ENCODE measurements around the gene LHX8. TPM values are rescaled to one million over a fixed set of nuclear protein-coding genes. Genes with fewer than 3 reads are reported as not detected.

LHX8 gene
- total RNA-seq, 1 experiment from 2014 or later: 0.37 TPM

- H3K27ac Mint-ChIP-seq: no peak overlapping the region
- TF ChIP-seq MXD4 (CRISPR knock-in tag; IDR thresholded peaks at IDR 0.05; ENCODE audit: borderline replicate concordance): no peak
- 0 out of 2 replicates have a peak, but pooled peaks have one; percentile 9 for TF ChIP-seq SP1 (CRISPR knock-in tag; conservative IDR thresholded peaks at IDR 0.05)
- ChIA-PET CTCF (interaction anchor here (1.0 to 2.6 kb wide), 6 partner anchors 25 to 358 kb away, joined by 4 to 10 read pairs (median 7); no protein-coding TSS in a partner anchor), POLR2A (no interaction called here)
- H3K36me3 Mint-ChIP-seq: no peaks in the 10 kb centered on the region
- H3K27me3 Mint-ChIP-seq (ENCODE audit: low read depth): peaks cover 94% of the 10 kb centered on the region
- peaks cover 75% of the 10 kb centered on the region for H3K4me1 Mint-ChIP-seq
- ATAC-seq (peak; percentile 12), DNase-seq (ENCODE audit: low spot score) (peak; percentile 52)
- H3K4me3 Mint-ChIP-seq: peak overlapping the region; percentile 95
- H3K9me3 Mint-ChIP-seq: no peaks in the 10 kb centered on the region
Observed at GRCh38 chr1:75129983-75130789, 4.0 kb upstream of the LHX8 start.

- peak; percentile 59 for DNase-seq (ENCODE audit: low spot score)
- Mint-ChIP-seq H3K4me1 (peaks cover 78% of the 10 kb centered on the region), H3K36me3 (no peaks in the 10 kb centered on the region), H3K27ac (no peak overlapping the region), H3K4me3 (peak overlapping the region; percentile 95), H3K27me3 (ENCODE audit: low read depth) (peaks cover 98% of the 10 kb centered on the region), H3K9me3 (no peaks in the 10 kb centered on the region)
- CTCF ChIA-PET: interaction anchor here (0.7 to 2.6 kb wide), 9 partner anchors 26 to 359 kb away, joined by 3 to 10 read pairs (median 6); no protein-coding TSS in a partner anchor
- TF ChIP-seq ZNF425 (CRISPR knock-in tag; conservative IDR thresholded peaks at IDR 0.05) (no peak), ZNF219 (CRISPR knock-in tag; IDR thresholded peaks at IDR 0.05; ENCODE audit: borderline replicate concordance) (no peak), SP1 (CRISPR knock-in tag; conservative IDR thresholded peaks at IDR 0.05) (0 out of 2 replicates have a peak, but pooled peaks have one; percentile 24), PRDM15 (CRISPR knock-in tag; IDR thresholded peaks at IDR 0.05) (peak; percentile 72), KAT7 (CRISPR knock-in tag; IDR thresholded peaks at IDR 0.05; ENCODE audit: borderline replicate concordance) (0 out of 2 replicates have a peak, but pooled peaks have one; percentile 51), ZNF423 (CRISPR knock-in tag; IDR thresholded peaks at IDR 0.05) (peak; percentile 42; the same call in 1 of the 2 replicates), ATF3 (CRISPR knock-in tag; conservative IDR thresholded peaks at IDR 0.05) (no peak)
- peak; percentile 43 for ATAC-seq
- POLR2A ChIA-PET: no interaction called here
Observed at GRCh38 chr1:75130865-75131564, 3.2 kb upstream of the LHX8 start.

- DNase-seq (ENCODE audit: low spot score) (no peak), ATAC-seq (no peak)
- Mint-ChIP-seq H3K4me3 (peak overlapping the region; percentile 95), H3K27ac (no peak overlapping the region), H3K27me3 (ENCODE audit: low read depth) (peaks cover 100% of the 10 kb centered on the region), H3K4me1 (peaks cover 78% of the 10 kb centered on the region), H3K36me3 (no peaks in the 10 kb centered on the region), H3K9me3 (no peaks in the 10 kb centered on the region)
- ChIA-PET POLR2A (no interaction called here), CTCF (interaction anchor here (1.0 to 2.6 kb wide), 4 partner anchors 31 to 78 kb away, joined by 3 to 10 read pairs (median 6); no protein-coding TSS in a partner anchor)
- TF ChIP-seq IRF2 (CRISPR knock-in tag; IDR thresholded peaks at IDR 0.05; ENCODE audit: borderline replicate concordance, low read depth) (no peak), ZNF671 (CRISPR knock-in tag; IDR thresholded peaks at IDR 0.05) (no peak), ERG (CRISPR knock-in tag; IDR thresholded peaks at IDR 0.05) (no peak), ATF3 (CRISPR knock-in tag; conservative IDR thresholded peaks at IDR 0.05) (no peak), NFE2L1 (CRISPR knock-in tag; IDR thresholded peaks at IDR 0.05) (no peak), ZNF512 (CRISPR knock-in tag; IDR thresholded peaks at IDR 0.05; ENCODE audit: borderline replicate concordance) (no peak), SMAD4 (CRISPR knock-in tag; IDR thresholded peaks at IDR 0.05) (no peak), RORB (CRISPR knock-in tag; IDR thresholded peaks at IDR 0.05) (no peak), SP1 (CRISPR knock-in tag; conservative IDR thresholded peaks at IDR 0.05) (no peak), ETV6 (CRISPR knock-in tag; IDR thresholded peaks at IDR 0.05) (no peak), MYBL2 (CRISPR knock-in tag; IDR thresholded peaks at IDR 0.05) (no peak), HMGA2 (CRISPR knock-in tag; IDR thresholded peaks at IDR 0.05) (no peak), TCF7 (CRISPR knock-in tag; IDR thresholded peaks at IDR 0.05; ENCODE audit: low read depth) (no peak)
Observed at GRCh38 chr1:75131565-75132241, 2.5 kb upstream of the LHX8 start.

Data from WTC11 (cell line).